ENCODE results near the gene HNRNPAB.

HNRNPAB gene

DNA sequence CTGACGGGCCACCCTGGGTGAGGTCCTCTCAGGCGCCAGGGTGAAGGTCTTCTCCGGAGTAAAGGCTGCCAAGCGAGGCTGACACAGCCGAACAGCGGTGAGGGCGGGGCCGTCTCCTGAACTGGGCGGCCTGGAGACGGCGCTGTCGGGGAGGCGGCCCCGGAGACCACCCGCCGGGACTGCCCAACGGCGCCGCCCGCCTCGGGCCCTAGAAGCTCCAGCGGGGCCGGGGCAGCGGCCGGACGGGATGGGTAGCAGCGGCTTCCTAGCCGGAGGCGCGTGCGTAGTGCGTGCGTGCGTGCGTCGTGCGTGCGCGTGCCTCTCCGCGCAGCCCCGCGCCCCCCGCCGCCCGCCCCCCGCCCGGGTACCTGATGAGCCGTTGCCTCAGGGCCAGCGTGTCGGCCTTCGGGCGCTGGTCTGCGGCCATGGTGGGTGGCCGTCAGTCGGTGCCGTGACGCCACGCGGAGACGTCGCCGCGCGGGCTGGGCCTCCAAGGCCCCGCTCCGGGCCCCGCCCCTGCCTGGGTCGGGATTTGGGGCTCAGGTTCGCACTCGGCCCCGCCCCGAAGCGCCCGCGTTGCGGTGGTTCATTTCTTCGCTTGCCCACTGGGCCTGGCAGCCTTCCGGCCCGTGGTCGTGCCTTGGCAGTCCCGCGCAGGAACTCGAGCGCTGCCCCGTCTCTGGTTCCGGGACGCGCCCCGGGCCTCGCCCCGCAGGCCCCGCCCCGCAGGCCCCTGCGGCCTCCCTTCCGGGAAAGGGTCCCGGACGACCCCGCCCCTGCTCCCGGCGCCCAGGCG is 28.0 kb downstream of the HNRNPAB start, which contains the start of gene PHYKPL:
TSS of gene PHYKPL (minus strand) at position 679 of the 796 bp plus-strand sequence. CDS start at position 427, 252 bp downstream.
- H3K4me3 ChIP-seq (ENCODE audit: low read depth, low read length) = peak within 1 kb of the TSS; percentile 86
- ChIA-PET POLR2A (interaction anchor here (0.5 to 3.6 kb wide), 2 partner anchors 10 to 28 kb away, joined by 3 to 21 read pairs; partner anchors contain the start of gene HNRNPAB), CTCF (interaction anchor here (0.6 to 1.2 kb wide), 2 partner anchors 23 to 331 kb away, joined by 3 to 4 read pairs; no protein-coding TSS in a partner anchor)
- DNase-seq (ENCODE audit: low read depth, low spot score) = no peak
- TF ChIP-seq, protein P1, sequence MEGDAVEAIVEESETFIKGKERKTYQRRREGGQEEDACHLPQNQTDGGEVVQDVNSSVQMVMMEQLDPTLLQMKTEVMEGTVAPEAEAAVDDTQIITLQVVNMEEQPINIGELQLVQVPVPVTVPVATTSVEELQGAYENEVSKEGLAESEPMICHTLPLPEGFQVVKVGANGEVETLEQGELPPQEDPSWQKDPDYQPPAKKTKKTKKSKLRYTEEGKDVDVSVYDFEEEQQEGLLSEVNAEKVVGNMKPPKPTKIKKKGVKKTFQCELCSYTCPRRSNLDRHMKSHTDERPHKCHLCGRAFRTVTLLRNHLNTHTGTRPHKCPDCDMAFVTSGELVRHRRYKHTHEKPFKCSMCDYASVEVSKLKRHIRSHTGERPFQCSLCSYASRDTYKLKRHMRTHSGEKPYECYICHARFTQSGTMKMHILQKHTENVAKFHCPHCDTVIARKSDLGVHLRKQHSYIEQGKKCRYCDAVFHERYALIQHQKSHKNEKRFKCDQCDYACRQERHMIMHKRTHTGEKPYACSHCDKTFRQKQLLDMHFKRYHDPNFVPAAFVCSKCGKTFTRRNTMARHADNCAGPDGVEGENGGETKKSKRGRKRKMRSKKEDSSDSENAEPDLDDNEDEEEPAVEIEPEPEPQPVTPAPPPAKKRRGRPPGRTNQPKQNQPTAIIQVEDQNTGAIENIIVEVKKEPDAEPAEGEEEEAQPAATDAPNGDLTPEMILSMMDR (IDR thresholded peaks at IDR 0.05; ENCODE audit: insufficient read depth, low read length, missing control alignments) = peak; percentile 15

- TF ChIP-seq, protein P1 (IDR thresholded peaks at IDR 0.05; ENCODE audit: insufficient read depth, low read length, missing control alignments) = no peak
- no peak for DNase-seq (ENCODE audit: low read depth, low spot score)
- POLR2A ChIA-PET = interaction anchor here (3.6 kb wide), 1 partner anchor 29 kb away, joined by 21 read pairs; the partner anchor contains the start of gene HNRNPAB
- peak overlapping the region; percentile 86 for H3K4me3 ChIP-seq (ENCODE audit: low read depth, low read length)
- CTCF ChIA-PET = interaction anchor here (0.6 kb wide), 1 partner anchor 330 kb away, joined by 3 read pairs; no protein-coding TSS in a partner anchor
Observed at GRCh38 chr5:178232920-178233429, 28.6 kb downstream of the HNRNPAB start.

DNA sequence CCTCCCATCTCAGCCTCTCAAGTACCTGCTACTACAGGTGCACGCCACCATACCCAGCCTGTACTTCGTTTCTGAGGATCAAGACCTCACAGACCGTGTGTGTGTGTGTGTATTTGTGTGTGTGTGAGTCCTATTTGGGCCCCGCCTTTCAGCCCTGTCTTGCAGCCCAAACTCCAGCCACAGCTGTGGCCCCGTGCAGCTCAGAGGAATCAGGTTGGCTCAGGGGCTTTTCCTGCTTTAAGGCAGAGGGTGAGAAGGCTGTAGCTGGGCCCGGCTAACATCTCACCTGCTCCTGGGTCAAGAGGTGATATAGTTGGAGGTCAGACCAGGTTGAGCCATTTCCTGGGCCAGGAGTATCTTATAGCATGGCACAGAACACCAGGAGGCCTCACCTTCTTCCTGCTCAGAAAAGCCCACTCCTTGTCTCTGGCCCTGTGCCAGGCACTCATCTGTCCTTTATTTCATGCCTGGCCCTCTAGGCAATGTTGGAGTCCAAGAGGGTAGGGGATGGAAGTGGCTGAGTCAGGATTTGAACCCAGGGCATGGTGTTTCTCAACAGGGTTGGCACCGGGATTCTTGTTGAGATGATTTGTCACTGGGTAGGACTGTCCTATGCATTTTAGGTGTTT is 29.9 kb downstream of the HNRNPAB start:
- ChIA-PET CTCF (interaction anchor here (0.7 to 2.3 kb wide), 11 partner anchors 8 to 1259 kb away, joined by 3 to 16 read pairs (median 4); no protein-coding TSS in a partner anchor), POLR2A (no interaction called here)
- TF ChIP-seq, protein P1 (IDR thresholded peaks at IDR 0.05; ENCODE audit: insufficient read depth, low read length, missing control alignments) = no peak
- no peak overlapping the region for H3K4me3 ChIP-seq (ENCODE audit: low read depth, low read length)
- DNase-seq (ENCODE audit: low read depth, low spot score) = no peak

DNA sequence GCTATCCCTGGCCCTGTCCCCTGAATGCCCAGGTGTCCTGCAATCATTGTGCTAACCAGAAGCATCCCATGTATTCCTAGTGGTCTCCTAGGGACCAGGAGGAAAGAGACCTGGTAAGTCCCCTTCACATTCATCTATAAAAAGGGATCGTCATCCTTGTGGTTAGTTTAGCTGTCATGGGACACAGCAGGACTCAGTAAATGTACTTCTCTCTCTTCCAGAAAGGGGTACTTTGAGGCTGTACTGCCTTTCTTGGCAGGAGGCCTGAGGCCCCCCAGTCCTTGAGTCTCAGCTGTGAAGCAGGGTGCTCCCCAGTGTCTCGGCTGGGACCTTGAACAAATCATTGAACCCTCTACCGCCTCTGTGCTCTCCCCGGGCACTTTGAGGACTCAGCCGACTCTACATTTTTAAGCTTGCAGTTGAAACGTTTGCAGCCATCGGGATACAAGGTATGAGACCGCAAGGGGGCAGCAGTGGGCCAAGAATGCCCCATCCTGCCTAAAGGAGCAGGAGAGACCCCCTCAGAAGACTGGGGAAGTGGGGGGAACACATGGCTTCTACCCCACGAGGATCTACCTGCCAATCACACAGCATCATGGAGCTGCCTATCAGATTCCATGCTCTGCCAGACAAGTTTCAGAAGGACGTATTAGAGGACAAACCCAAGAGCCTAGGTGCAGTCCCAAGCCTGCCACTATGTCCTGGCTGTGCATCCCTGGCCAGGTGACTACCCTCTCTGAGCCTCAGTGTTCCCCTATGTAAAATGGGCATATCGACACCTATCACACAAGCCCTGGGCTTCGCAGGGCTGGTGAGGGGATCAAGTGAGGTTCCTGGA is 30.6 kb downstream of the HNRNPAB start:
- ChIA-PET POLR2A (interaction anchor here (0.8 kb wide), 1 partner anchor 31 kb away, joined by 3 read pairs; the partner anchor contains the start of gene HNRNPAB), CTCF (interaction anchor here (0.7 to 2.3 kb wide), 15 partner anchors 9 to 1259 kb away, joined by 3 to 16 read pairs (median 3); no protein-coding TSS in a partner anchor)
- TF ChIP-seq, protein P1 (IDR thresholded peaks at IDR 0.05; ENCODE audit: insufficient read depth, low read length, missing control alignments) = peak; percentile 68
- H3K4me3 ChIP-seq (ENCODE audit: low read depth, low read length) = no peak overlapping the region
- no peak for DNase-seq (ENCODE audit: low read depth, low spot score)

DNA sequence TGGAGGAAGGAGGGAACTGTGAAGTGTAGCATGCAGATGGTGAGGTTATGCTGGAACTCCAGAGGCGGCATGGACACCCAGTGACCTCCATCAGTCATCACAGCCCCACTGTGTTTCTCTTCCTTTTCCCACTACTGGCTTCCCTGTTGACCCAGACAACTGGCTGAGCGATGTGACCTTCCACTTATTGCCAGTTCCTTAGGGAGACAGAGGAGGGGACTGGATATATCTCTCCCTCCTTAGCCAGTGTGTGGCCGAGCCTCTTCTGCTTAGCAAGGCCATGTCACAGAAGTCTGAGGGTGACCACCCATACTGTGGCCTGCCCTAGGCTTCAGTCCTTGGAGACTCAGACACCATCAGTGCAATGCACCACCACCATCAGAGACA is 31.2 kb downstream of the HNRNPAB start:
- DNase-seq (ENCODE audit: low read depth, low spot score) = no peak
- CTCF ChIA-PET = interaction anchor here (0.8 to 2.3 kb wide), 13 partner anchors 8 to 1258 kb away, joined by 3 to 16 read pairs (median 4); no protein-coding TSS in a partner anchor
- POLR2A ChIA-PET = interaction anchor here (0.8 kb wide), 1 partner anchor 31 kb away, joined by 3 read pairs; the partner anchor contains the start of gene HNRNPAB
- no peak overlapping the region for H3K4me3 ChIP-seq (ENCODE audit: low read depth, low read length)
- TF ChIP-seq, protein P1 (IDR thresholded peaks at IDR 0.05; ENCODE audit: insufficient read depth, low read length, missing control alignments) = no peak

Data from AG04449 (cell line).